HCT116 (cell line): ENCODE data around the gene WIZ.

Experiments
- ATF3 ChIP-seq: IDR thresholded peaks from 2 replicates; pipeline ENCODE4 v1.6.1; 2012
- CEBPB ChIP-seq: IDR thresholded peaks from 2 replicates; pipeline ENCODE4 v1.6.1; 2012; ENCODE audit warnings: low read depth
- CTCF ChIP-seq, 3 experiments: fragments of 200-600 bp in 1 of 3; sonication (generic) in 1 of 3; IDR thresholded peaks in 2 of 3; conservative IDR thresholded peaks in 1 of 3; 2 replicates each; pipeline ENCODE4 v1.5.1; 2012 to 2017; ENCODE audit warnings: low read depth in 2 of 3, low read length in 2 of 3, antibody characterized with exemption in 1 of 3, borderline replicate concordance in 1 of 3, control low read depth in 1 of 3, mild to moderate bottlenecking in 1 of 3, mixed read lengths in 1 of 3, mixed run types in 1 of 3, moderate library complexity in 1 of 3; ENCODE audit not compliant: insufficient read depth in 1 of 3
- ELF1 ChIP-seq: IDR thresholded peaks from 2 replicates; pipeline ENCODE4 v1.6.1; 2012; ENCODE audit warnings: low read depth, borderline replicate concordance
- EZH2 ChIP-seq: fragments of 200-600 bp; sonication (generic); IDR thresholded peaks from 2 replicates; pipeline ENCODE4 v1.6.1; 2017; ENCODE audit warnings: antibody characterized with exemption, mixed run types
- EZH2phosphoT487 ChIP-seq: fragments of 200-600 bp; IDR thresholded peaks from 2 replicates; pipeline ENCODE4 v1.6.1; 2018; ENCODE audit warnings: antibody characterized with exemption, borderline replicate concordance
- POLR2A ChIP-seq: IDR thresholded peaks from 2 replicates; pipeline ENCODE4 v1.7.0; 2011; ENCODE audit warnings: borderline replicate concordance; ENCODE audit not compliant: insufficient read depth, insufficient read length; ENCODE audit errors: extremely low read depth
- POLR2AphosphoS5 ChIP-seq: IDR thresholded peaks from 2 replicates; pipeline ENCODE4 v1.6.1; 2011; ENCODE audit warnings: mild to moderate bottlenecking, low read depth, low read length, moderate library complexity
- RAD21 ChIP-seq: IDR thresholded peaks from 2 replicates; pipeline ENCODE4 v1.6.1; 2012; ENCODE audit warnings: low read depth, mild to moderate bottlenecking
- REST ChIP-seq: IDR thresholded peaks from 2 replicates; pipeline ENCODE4 v1.6.1; 2012; ENCODE audit warnings: low read depth
- SIN3A ChIP-seq: IDR thresholded peaks from 2 replicates; pipeline ENCODE4 v1.6.1; 2012; ENCODE audit warnings: low read depth
- SP1 ChIP-seq: IDR thresholded peaks from 2 replicates; pipeline ENCODE4 v1.6.1; 2012; ENCODE audit warnings: low read depth
- SRF ChIP-seq: IDR thresholded peaks from 2 replicates; pipeline ENCODE4 v1.6.1; 2012; ENCODE audit warnings: low read depth
- TCF7L2 ChIP-seq: IDR thresholded peaks from 2 replicates; pipeline ENCODE4 v1.7.0; 2011; ENCODE audit warnings: borderline replicate concordance, inconsistent platforms; ENCODE audit not compliant: insufficient read depth, insufficient read length; ENCODE audit errors: extremely low read depth

- TF ChIP-seq CTCF (IDR thresholded peaks at IDR 0.05 in 2 of 3, conservative IDR thresholded peaks at IDR 0.05 in 1 of 3; ENCODE audit: borderline replicate concordance in 1 of 3, insufficient read depth in 1 of 3, low read depth in 2 of 3, low read length in 2 of 3) (no peak), RAD21 (no peak), POLR2A (no peak), EZH2 (no peak), CEBPB (no peak), REST (no peak), ATF3 (no peak), TCF7L2 (no peak), POLR2AphosphoS5 (no peak), SIN3A (no peak), EZH2phosphoT487 (no peak), SP1 (no peak), ELF1 (no peak), SRF (no peak)
Observed at GRCh38 chr19:15404780-15405211, 45.0 kb downstream of the WIZ start.
